T-helper 1 cell treated with Interleukin-12 subunit alpha and Interleukin-12 subunit beta and Interleukin-4 antibody, amounts not matched to agents 30 ng/mL and 1 ng/mL, for 36 hours (primary cell): ENCODE results near the gene SPTBN1. TPM values are rescaled to one million over a fixed set of nuclear protein-coding genes. Genes with fewer than 3 reads are reported as not detected.
"Not testable (repeated sequence)": the region's sequence is repeated elsewhere in the genome, so short reads cannot be mapped to it uniquely, and the experiment has no call there.

Experiments used
- intact Hi-C: fragments of 100-400 bp; cut with micrococcal nuclease; formaldehyde crosslinking; loops from one replicate; pipeline ENCODE4 v1.15.1; 2024
- total RNA-seq: library from RNA; stranded (reverse); gene quantifications from 2 replicates; pipeline ENCODE4 v1.2.3, GENCODE V29; 2022

Gene SPTBN1
- total RNA-seq, 1 donor from 2014 or later: 186 TPM

DNA sequence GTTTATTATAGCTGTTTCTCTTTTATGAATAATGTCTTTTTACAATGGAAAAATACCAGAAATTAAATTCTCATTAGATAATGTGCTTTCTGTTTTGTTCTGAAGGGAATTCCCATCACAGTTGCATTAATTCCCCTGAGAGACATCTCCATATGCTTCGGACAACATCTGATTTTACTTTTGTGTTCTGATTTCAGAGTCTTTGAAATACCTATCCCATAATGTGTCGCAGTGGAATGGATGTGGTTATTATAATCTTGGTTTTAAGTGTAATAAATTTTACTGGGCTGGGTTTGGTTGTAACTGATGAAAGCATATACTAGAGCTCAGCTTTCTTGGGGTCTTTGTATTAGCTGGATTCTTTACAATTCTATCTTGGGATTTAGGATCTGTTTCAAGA is 12.5 kb downstream of the SPTBN1 start:
- intact Hi-C loops: no loop called here

DNA sequence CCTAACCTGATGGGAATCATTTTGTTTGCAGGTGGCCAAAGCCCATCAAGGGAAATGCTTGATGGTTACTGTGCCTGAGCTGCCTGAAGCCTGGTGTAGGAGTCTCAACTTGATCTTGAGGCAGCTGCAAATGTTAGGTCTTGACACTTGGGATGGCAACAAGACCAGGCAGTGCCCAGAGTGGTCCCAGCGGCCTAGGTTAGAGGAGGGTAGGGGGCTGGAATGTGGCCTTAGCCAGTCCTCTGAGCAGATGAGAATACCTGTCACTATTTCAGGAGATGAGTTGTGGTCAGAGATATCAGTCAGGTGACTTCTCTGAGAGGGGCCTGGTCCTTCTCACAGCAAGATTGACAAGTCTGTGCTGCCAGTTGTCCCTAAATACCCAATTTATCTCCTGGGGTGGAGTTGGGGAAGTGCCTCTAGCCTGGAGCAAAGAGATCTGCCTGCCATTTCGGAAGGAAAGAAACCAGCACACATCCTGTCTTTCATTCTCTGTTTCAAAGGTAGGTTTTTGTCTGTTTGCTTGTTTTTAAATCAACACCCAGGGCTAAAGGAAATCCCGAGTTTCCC is 13.4 kb downstream of the SPTBN1 start:
- intact Hi-C loops: no loop called here

DNA sequence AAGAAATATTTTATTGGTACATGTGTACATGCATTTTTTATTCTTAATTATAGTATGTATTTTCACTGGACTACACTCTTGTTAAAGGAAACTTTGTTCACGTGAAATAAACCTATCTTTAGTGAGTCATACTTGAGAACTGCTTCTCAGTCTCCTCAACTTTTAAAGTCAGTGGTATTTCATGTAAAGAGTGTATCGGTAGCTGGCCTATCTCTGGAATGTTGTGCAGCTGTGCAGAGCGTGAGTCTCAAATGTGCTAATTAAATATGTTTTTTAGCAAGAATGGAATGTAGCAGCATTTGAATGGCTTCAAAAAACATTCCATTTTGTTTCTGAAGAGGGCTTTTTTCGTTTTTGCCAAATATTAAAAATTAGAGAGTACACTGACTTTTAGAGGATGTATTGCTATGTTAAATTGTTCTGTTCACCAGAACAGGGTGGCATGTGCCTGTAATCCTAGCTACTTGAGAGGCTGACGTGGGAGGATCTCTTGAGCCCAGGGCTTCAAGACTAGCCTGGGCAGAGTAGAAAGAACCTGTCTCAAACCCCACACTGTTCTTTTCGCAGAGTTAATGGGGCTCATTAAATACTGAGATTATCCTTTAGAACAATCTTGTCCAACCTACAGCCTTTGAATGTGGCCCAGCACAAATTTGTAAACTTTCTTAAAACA is 14.3 kb downstream of the SPTBN1 start:
- intact Hi-C loops: no loop called here

- intact Hi-C loops: no loop called here
Measured at GRCh38 chr2:54471221-54471711, 15.1 kb downstream of the SPTBN1 start.

DNA sequence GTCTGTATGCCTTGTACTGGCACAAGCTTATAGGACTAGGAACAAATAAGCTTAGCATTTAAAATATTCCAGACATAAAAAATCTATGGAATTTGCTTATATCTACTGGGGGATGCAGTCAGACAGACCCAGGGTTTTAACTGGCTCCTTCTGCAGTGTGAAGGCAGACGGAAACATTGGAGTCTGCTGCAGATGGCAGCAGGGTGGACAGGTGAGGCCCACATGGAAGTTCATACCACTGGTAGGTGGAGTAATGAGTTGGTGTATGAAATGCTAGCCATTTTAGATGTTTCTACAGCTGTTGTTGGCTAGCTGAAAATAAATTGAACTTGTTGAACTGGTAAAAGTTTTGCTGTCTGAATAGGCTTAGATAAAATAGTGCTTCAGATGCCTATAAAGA is 17.7 kb downstream of the SPTBN1 start:
- intact Hi-C loops: no loop called here

DNA sequence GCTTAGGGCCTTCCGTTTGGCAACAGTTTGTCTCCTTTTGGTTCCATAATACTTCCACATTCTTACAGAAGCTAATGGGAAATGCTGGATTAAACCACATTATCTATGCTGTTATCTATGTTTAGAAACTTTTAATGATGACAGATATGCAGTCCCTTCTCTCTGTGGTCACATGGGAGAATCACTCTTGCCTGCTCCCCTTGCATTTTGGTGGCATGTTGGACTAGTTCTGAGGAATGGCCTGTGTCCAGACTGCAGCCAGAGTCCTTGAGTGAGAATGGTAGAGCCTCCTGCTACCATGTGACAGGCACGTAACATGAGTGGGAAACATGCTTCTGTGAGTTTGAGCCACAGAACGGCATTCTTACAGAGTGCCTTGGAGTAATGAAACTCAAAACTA is 19.2 kb downstream of the SPTBN1 start:
- intact Hi-C loops: no loop called here

- intact Hi-C loops: no loop called here
Measured at GRCh38 chr2:54475919-54476318, 19.8 kb downstream of the SPTBN1 start.

GRCh38 chr2:54476852-54477251 is 20.7 kb downstream of the SPTBN1 start:
- intact Hi-C loops: no loop called here

DNA sequence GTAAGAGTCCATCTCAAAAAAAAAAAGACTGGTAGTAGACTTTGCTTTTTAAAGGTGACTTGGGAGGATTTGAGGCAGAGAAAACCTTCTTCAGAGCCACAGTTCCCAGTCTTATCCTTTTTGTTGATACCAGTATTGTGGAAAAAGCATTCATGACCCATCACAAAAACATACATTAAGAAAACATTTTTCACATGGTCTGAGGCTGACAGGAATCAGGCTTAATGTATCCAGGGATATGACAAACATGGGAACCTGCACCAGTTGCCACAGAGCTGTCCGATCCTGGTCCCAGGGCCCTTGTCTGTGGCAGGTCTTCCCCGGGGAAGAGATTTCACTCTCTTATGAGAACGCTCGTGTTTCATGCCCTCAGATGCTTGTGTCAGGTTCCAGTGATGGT is 21.8 kb downstream of the SPTBN1 start:
- intact Hi-C loops: no loop called here

DNA sequence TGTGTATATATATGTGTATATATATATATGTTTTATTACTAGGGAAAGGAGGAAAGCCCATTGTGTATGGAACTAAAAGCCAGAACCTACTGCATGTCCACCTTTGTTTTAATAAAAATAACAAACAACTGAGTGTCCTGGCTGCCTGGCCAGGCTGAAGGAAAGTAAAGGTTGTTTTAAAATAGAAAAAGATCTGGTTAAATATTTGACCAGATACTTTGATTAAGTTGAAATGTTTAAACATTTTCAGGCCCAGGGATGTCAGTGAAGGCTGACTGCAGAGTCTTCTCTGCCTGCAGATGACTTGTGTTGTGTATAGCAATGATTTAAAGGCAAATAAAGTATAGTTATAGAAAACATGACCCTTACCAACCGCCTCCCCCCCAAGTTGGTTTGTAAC is 22.8 kb downstream of the SPTBN1 start:
- intact Hi-C loops: no loop called here

GRCh38 chr2:54479424-54479823 is 23.3 kb downstream of the SPTBN1 start:
- intact Hi-C loops: no loop called here

- intact Hi-C loops: no loop called here
Measured at GRCh38 chr2:54480025-54480424, 23.9 kb downstream of the SPTBN1 start.

- intact Hi-C loops: no loop called here
Measured at GRCh38 chr2:54481686-54482085, 25.6 kb downstream of the SPTBN1 start.

DNA sequence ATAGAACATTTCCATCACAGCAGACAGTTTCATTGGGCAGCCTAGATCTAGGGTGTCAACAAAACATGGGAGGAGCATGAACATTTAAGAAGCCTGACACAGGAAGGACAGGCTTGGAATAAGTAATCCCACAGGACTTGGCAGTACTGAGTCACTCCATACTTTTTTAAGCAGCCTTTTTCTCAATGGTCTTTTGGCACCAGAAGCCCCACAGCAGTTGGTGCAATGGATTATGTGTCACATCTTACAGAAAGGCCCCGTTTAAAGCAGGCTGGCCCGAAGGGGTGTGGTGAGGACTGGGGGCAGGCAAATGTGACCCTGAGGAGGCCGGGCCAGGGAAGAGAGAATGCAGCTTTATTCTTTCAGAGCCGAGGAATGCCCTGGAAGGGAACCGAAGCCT is 26.6 kb downstream of the SPTBN1 start:
- intact Hi-C loops: no loop called here

DNA sequence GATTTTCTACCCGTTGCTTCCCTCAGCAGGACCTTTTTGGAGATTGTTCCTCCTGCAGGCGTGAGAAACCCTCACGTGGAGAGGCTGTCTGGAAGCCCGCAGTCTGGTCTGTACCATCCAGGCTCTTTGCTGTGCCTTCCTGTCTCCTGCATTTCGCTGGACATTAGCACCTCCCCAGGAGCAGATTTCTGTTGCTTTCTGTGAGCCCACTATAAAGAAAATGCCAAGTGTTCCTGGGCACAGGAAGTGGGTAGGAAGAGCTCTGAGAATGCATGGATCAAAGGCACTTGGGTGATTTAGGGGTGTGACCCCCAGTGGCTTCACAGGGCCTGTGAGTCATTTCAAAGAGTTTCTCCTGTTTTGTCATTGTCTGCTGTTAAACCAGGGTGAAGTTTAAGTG is 27.3 kb downstream of the SPTBN1 start:
- intact Hi-C loops: no loop called here

DNA sequence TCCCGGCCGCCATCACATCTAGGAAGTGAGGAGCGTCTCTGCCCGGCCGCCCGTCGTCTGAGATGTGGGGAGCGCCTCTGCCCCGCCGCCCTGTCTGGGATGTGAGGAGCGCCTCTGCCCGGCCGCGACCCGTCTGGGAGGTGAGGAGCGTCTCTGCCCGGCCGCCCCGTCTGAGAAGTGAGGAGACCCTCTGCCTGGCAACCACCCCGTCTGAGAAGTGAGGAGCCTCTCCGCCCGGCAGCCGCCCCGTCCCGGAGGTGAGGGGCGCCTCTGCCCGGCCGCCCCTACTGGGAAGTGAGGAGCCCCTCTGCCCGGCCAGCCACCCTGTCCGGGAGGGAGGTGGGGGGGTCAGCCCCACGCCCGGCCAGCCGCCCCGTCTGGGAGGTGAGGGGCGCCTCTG is 29.6 kb downstream of the SPTBN1 start:
- intact Hi-C loops: not testable (repeated sequence)

DNA sequence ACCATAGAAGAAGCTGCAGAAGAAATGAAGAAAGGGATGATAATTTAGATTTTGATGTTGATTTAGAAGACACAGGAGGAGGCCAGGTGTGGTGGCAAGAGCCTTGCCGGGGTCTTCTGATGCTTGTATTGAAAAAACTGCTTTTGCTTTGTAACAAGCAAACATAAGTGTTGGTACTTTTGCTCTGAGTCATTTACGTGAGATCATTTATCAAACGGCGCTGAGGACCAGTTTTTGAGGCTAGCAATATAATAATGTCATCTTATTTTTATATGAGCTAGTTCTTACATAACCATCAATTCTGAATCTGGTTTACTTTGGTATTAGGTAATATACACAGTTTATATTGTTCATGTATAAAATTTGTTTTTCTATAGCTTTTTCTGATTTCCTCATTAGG is 30.6 kb downstream of the SPTBN1 start:
- intact Hi-C loops: no loop called here

GRCh38 chr2:54490863-54491262 is 34.7 kb downstream of the SPTBN1 start:
- intact Hi-C loops: no loop called here

- intact Hi-C loops: no loop called here
Measured at GRCh38 chr2:54492335-54492734, 36.2 kb downstream of the SPTBN1 start.

DNA sequence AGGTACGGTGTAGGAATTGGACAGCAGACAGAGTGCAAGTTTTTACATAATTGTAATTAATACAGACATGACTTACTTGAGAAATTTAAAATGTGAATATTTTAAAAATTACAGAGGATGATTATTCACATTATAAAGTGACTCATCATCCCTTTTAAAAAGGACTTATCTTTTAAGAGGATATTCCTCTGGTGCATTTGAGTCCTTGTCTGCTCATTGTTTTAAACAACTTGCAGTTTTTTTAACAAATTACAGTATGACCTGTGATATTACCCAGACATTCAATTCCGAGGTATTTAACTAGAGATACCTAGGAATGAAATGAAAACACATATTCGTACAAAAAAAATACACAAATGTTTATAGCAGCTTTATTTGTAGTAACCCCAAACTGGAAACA is 38.0 kb downstream of the SPTBN1 start:
- intact Hi-C loops: no loop called here

GRCh38 chr2:54496920-54497319 is 40.8 kb downstream of the SPTBN1 start:
- intact Hi-C loops: no loop called here

GRCh38 chr2:54497763-54498680 is 41.9 kb downstream of the SPTBN1 start:
- intact Hi-C loops: no loop called here
